ENCODE data around the gene HINT1. TPM values are rescaled to one million over a fixed set of nuclear protein-coding genes. Genes with fewer than 3 reads are reported as not detected.
"Not testable (repeated sequence)": the region's sequence is repeated elsewhere in the genome, so short reads cannot be mapped to it uniquely, and the experiment has no call there.

The HINT1 gene
- total RNA-seq, 4 donors from 2014 or later = 177 to 325 (median 232) TPM

GRCh38 chr5:131194725-131195124 lies 29.7 kb upstream of the HINT1 start:
- H3K36me3 ChIP-seq = no peaks in the 10 kb centered on the region
- no peaks in the 10 kb centered on the region for H3K9me3 ChIP-seq
- in situ Hi-C loops (cut with MboI; ENCODE audit: low sequenced_read_pairs in 4 of 4) = no loop called here
- DNase-seq (no peak), ATAC-seq (no peak)
- H3K27ac ChIP-seq = no peak overlapping the region
- H3K27me3 ChIP-seq = no peaks in the 10 kb centered on the region
- no peaks in the 10 kb centered on the region for H3K4me1 ChIP-seq
- no peak for TF ChIP-seq CTCF (IDR thresholded peaks at IDR 0.05 in 4 of 5, conservative IDR thresholded peaks at IDR 0.05 in 1 of 5)
- no peak for TF ChIP-seq POLR2A (IDR thresholded peaks at IDR 0.05)
- no peak overlapping the region for H3K4me3 ChIP-seq
- intact Hi-C loops (cut with DNase I; ENCODE audit: low total_unique reads) = no loop called here

- H3K9me3 ChIP-seq; H3K4me1 ChIP-seq; H3K36me3 ChIP-seq; ATAC-seq; H3K27ac ChIP-seq; in situ Hi-C loops (cut with MboI; ENCODE audit: low sequenced_read_pairs in 4 of 4); H3K4me3 ChIP-seq; DNase-seq; H3K27me3 ChIP-seq; intact Hi-C loops (cut with DNase I; ENCODE audit: low total_unique reads): not testable (repeated sequence)
These were observed 28.8 kb upstream of the HINT1 start for GRCh38 chr5:131193897-131194296.

GRCh38 chr5:131193106-131193505 lies 28.1 kb upstream of the HINT1 start:
- in situ Hi-C loops (cut with MboI; ENCODE audit: low sequenced_read_pairs in 4 of 4) = no loop called here
- ATAC-seq = no peak
- no peak for DNase-seq

GRCh38 chr5:131186561-131187256 lies 21.7 kb upstream of the HINT1 start:
- H3K4me3 ChIP-seq = no peak overlapping the region
- H3K9me3 ChIP-seq = no peaks in the 10 kb centered on the region
- intact Hi-C loops (cut with DNase I; ENCODE audit: low total_unique reads) = no loop called here
- TF ChIP-seq CTCF (IDR thresholded peaks at IDR 0.05 in 4 of 5, conservative IDR thresholded peaks at IDR 0.05 in 1 of 5) (no peak), POLR2A (IDR thresholded peaks at IDR 0.05) (no peak)
- no peak for DNase-seq
- H3K36me3 ChIP-seq = no peaks in the 10 kb centered on the region
- no peak overlapping the region for H3K27ac ChIP-seq
- no peak for ATAC-seq
- in situ Hi-C loops (cut with MboI; ENCODE audit: low sequenced_read_pairs in 4 of 4) = no loop called here
- no peaks in the 10 kb centered on the region for H3K27me3 ChIP-seq
- H3K4me1 ChIP-seq = no peaks in the 10 kb centered on the region

More at GRCh38 chr5:131193106-131193505, 28.1 kb upstream of the HINT1 start:
- Histone ChIP-seq H3K27me3 (no peaks in the 10 kb centered on the region), H3K27ac (no peak overlapping the region), H3K4me3 (no peak overlapping the region), H3K36me3 (no peaks in the 10 kb centered on the region), H3K9me3 (no peaks in the 10 kb centered on the region), H3K4me1 (no peaks in the 10 kb centered on the region)
- intact Hi-C loops (cut with DNase I; ENCODE audit: low total_unique reads) = no loop called here
- TF ChIP-seq CTCF (IDR thresholded peaks at IDR 0.05 in 4 of 5, conservative IDR thresholded peaks at IDR 0.05 in 1 of 5) (no peak), POLR2A (IDR thresholded peaks at IDR 0.05) (no peak)

GRCh38 chr5:131185523-131186104 lies 20.6 kb upstream of the HINT1 start:
- H3K36me3 ChIP-seq = no peaks in the 10 kb centered on the region
- intact Hi-C loops (cut with DNase I; ENCODE audit: low total_unique reads) = no loop called here
- in situ Hi-C loops (cut with MboI; ENCODE audit: low sequenced_read_pairs in 4 of 4) = no loop called here
- TF ChIP-seq CTCF (IDR thresholded peaks at IDR 0.05 in 4 of 5, conservative IDR thresholded peaks at IDR 0.05 in 1 of 5) (no peak), POLR2A (IDR thresholded peaks at IDR 0.05) (no peak)
- no peaks in the 10 kb centered on the region for H3K9me3 ChIP-seq
- no peak overlapping the region for H3K4me3 ChIP-seq
- H3K4me1 ChIP-seq = no peaks in the 10 kb centered on the region
- no peak overlapping the region for H3K27ac ChIP-seq
- H3K27me3 ChIP-seq = no peaks in the 10 kb centered on the region
- DNase-seq (no peak), ATAC-seq (no peak)
